Thyroid gland (tissue), 4 donors: ENCODE results near the gene EIF1. TPM values are rescaled to one million over a fixed set of nuclear protein-coding genes. Genes with fewer than 3 reads are reported as not detected.
A peak's percentile ranks its signal among the peaks of the same experiment; 100 is the strongest.

Experiments
- DNase-seq, 2 donors: peaks; one replicate each; pipeline ENCODE4 v3.0.0-alpha.2; 2019
- H3K27ac ChIP-seq, 3 donors: fragments of 200-600 bp; sonication (generic); 1 replicate in 2 of 3; 2 replicates in 1 of 3; pipeline ENCODE4 v1.5.1; 2016 to 2019; ENCODE audit warnings: mild to moderate bottlenecking in 1 of 3, moderate library complexity in 1 of 3
- H3K27me3 ChIP-seq: fragments of 200-600 bp; sonication (generic); one replicate; pipeline ENCODE4 v1.5.1; 2019
- H3K36me3 ChIP-seq, 2 donors: fragments of 200-600 bp; sonication (generic); one replicate each; pipeline ENCODE4 v1.5.1; 2016 to 2019
- H3K4me1 ChIP-seq, 2 donors: fragments of 200-600 bp; sonication (generic); one replicate each; pipeline ENCODE4 v1.5.1; 2017 to 2019
- H3K4me3 ChIP-seq, 3 donors: fragments of 200-600 bp; sonication (generic); replicated peaks in 1 of 3; 1 replicate in 2 of 3; 2 replicates in 1 of 3; pipeline ENCODE4 v1.5.1; 2016; ENCODE audit warnings: mild to moderate bottlenecking in 1 of 3
- H3K9me3 ChIP-seq: fragments of 200-600 bp; sonication (generic); one replicate; pipeline ENCODE4 v1.5.1; 2017
- POLR2A ChIP-seq, 2 donors: fragments of 450-650 bp; IDR thresholded peaks; one replicate each; pipeline ENCODE4 v1.6.1; 2017; ENCODE audit warnings: antibody characterized with exemption in 2 of 2, mild to moderate bottlenecking in 2 of 2, moderate library complexity in 1 of 2
- WGBS, 2 donors: methylation state at CpG; one replicate each; pipeline ENCODE4 v1.1.5; 2017; 5-methylcytosine and 5-hydroxymethylcytosine counted together
- intact Hi-C: fragments of 100-400 bp; cut with DNase I; formaldehyde crosslinking; loops from one replicate; pipeline ENCODE4 v1.15.1; 2023
- total RNA-seq, 4 donors: library from RNA; depleted of rRNA; stranded (reverse); fragments of >200 nt; gene quantifications; one replicate each; pipeline ENCODE4 v1.2.3, GENCODE V29; 2016
- TF ChIP-seq, protein P1 (sequence below), 6 experiments: fragments of 200-600 bp in 3 of 6; fragments of 450-650 bp in 3 of 6; sonication (generic) in 3 of 6; IDR thresholded peaks; one replicate each; pipeline ENCODE4 v1.5.1; 2016 to 2019; ENCODE audit warnings: antibody characterized with exemption in 6 of 6, mild to moderate bottlenecking in 2 of 6, inconsistent platforms in 1 of 6, moderate library complexity in 1 of 6

Gene EIF1
- total RNA-seq, 4 donors from 2014 or later = 119 to 171 (median 145) TPM

DNA sequence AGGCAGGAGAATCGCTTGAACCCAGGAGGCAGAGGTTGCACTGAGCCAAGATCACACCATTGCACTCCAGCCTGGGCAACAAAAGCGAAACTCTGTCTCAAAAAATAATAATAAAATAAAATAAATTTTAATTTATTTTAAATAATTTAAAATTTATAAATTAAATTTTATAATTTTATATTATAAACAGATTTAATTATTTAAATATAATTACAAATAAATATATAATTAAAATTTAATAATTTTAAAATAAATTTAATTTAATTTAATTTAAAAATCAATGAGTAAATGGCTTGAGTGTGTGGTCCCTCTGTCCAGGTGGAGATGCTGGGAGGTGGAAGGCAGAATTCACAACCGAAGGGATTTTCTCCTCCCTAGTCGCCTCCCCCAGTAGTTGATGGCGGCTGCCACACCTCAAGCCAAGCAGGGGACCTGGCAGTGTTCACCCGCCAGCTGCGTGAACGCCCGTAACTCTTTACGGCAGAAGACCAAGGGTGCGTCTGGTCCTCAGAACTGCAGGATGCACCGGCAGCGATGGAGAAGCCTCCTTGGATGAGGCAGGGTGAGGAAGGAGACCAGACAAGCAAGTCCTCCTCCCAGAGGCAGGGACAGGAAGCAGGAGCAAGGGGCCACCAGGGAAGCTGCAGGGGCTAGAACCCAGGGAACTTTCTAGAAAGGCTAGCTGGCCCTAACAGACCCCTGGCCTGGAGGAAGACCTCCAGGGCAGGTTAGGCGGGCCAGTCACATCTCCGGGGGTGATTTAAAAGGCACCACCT is 41.5 kb upstream of the EIF1 start:
- no peaks in the 10 kb centered on the region for H3K9me3 ChIP-seq
- H3K4me1 ChIP-seq = peaks cover 21 to 31% of the 10 kb centered on the region in 2 donors
- no peak overlapping the region for H3K27ac ChIP-seq
- intact Hi-C loops = loop anchor here (5.0 kb wide), 2 partner anchors 100 to 740 kb away; no protein-coding TSS in a partner anchor
- H3K4me3 ChIP-seq = no peak overlapping the region
- WGBS, 2 donors = 79 to 88% methylated on average over 13 to 15 of the region's 15 CpGs
- H3K27me3 ChIP-seq = no peaks in the 10 kb centered on the region
- no peak for TF ChIP-seq POLR2A (IDR thresholded peaks at IDR 0.05)
- TF ChIP-seq, protein P1, sequence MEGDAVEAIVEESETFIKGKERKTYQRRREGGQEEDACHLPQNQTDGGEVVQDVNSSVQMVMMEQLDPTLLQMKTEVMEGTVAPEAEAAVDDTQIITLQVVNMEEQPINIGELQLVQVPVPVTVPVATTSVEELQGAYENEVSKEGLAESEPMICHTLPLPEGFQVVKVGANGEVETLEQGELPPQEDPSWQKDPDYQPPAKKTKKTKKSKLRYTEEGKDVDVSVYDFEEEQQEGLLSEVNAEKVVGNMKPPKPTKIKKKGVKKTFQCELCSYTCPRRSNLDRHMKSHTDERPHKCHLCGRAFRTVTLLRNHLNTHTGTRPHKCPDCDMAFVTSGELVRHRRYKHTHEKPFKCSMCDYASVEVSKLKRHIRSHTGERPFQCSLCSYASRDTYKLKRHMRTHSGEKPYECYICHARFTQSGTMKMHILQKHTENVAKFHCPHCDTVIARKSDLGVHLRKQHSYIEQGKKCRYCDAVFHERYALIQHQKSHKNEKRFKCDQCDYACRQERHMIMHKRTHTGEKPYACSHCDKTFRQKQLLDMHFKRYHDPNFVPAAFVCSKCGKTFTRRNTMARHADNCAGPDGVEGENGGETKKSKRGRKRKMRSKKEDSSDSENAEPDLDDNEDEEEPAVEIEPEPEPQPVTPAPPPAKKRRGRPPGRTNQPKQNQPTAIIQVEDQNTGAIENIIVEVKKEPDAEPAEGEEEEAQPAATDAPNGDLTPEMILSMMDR (IDR thresholded peaks at IDR 0.05) = no peak
- H3K36me3 ChIP-seq = no peaks in the 10 kb centered on the region
- DNase-seq = no peak

- Histone ChIP-seq H3K4me3 (peak overlapping the region in 1 of 3 donors; percentile 12), H3K9me3 (no peaks in the 10 kb centered on the region), H3K4me1 (peaks cover 22 to 35% of the 10 kb centered on the region in 2 donors), H3K27me3 (no peaks in the 10 kb centered on the region), H3K36me3 (no peaks in the 10 kb centered on the region), H3K27ac (peak overlapping the region in 2 of 3 donors; percentile 42 to 64)
- no peak for TF ChIP-seq POLR2A (IDR thresholded peaks at IDR 0.05)
- TF ChIP-seq, protein P1 (IDR thresholded peaks at IDR 0.05) = peak; percentile 77 to 97 (median 92)
- 2 to 5% methylated on average over 16 to 21 of the region's 22 CpGs for WGBS, 2 donors
- intact Hi-C loops = loop anchor here (5.0 kb wide), 2 partner anchors 101 to 741 kb away; no protein-coding TSS in a partner anchor
- DNase-seq = peak; percentile 87 to 91
Observed at GRCh38 chr17:41647940-41648410, 40.7 kb upstream of the EIF1 start.

DNA sequence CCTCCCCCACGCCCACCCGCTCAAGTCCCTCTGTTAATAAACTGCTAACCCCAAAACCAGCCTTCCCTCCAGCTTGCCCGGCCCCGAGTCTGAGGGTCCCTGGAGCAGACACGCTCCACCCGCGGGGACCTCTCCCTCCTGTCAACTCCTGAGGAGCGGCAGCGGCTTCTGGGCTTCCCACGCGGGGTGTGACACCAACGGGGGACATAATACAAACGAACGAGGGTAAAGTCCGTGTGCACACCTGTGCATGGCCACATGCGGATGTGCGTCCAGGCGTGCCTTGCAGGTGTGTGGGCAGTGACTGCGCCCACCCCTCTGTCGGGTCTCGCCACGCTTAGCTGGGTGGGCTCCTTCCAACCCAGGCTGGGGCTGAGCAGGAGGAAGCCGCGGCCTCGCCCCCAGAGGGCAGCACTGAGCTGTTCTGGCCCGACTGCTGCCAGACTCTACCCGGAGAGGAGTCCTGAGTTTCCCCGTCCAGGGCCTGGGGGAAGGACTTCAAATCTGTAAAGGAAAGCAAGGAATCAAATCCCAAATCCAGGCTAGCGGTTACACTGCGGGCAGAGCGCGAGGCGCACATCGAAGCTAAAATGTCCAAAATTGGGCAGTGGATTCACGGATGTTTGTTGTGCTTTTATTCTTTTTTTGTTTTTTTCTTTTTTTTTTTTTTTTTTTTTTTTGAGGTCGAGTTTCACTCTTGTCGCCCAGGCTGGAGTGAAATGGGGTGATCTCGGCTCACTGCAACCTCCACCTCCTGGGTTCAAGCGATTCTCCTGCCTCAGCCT is 40.1 kb upstream of the EIF1 start:
- 6 to 8% methylated on average over 29 to 34 of the region's 39 CpGs for WGBS, 2 donors
- peak in 1 of 2 donors; percentile 8 for TF ChIP-seq POLR2A (IDR thresholded peaks at IDR 0.05)
- TF ChIP-seq, protein P1 (IDR thresholded peaks at IDR 0.05) = peak; percentile 81 to 97 (median 94)
- peak; percentile 87 to 91 for DNase-seq
- Histone ChIP-seq H3K27me3 (no peaks in the 10 kb centered on the region), H3K4me3 (peak overlapping the region in 1 of 3 donors; percentile 12), H3K4me1 (peaks cover 26 to 38% of the 10 kb centered on the region in 2 donors), H3K27ac (peak overlapping the region; percentile 24 to 64 (median 42)), H3K36me3 (no peaks in the 10 kb centered on the region), H3K9me3 (no peaks in the 10 kb centered on the region)
- intact Hi-C loops = loop anchor here (5.0 kb wide), 2 partner anchors 101 to 741 kb away; no protein-coding TSS in a partner anchor

- H3K9me3 ChIP-seq = no peaks in the 10 kb centered on the region
- peak overlapping the region in 2 of 3 donors; percentile 89 to 92 for H3K27ac ChIP-seq
- H3K36me3 ChIP-seq = no peaks in the 10 kb centered on the region
- no peak overlapping the region for H3K4me3 ChIP-seq
- 94 to 95% methylated on average over 10 of the region's 10 CpGs for WGBS, 2 donors
- intact Hi-C loops = loop anchor here (5.0 kb wide), 2 partner anchors 103 to 743 kb away; no protein-coding TSS in a partner anchor
- no peaks in the 10 kb centered on the region for H3K27me3 ChIP-seq
- TF ChIP-seq POLR2A (IDR thresholded peaks at IDR 0.05) = no peak
- TF ChIP-seq, protein P1 (IDR thresholded peaks at IDR 0.05) = no peak
- peaks cover 40 to 52% of the 10 kb centered on the region in 2 donors for H3K4me1 ChIP-seq
- no peak for DNase-seq
Observed at GRCh38 chr17:41649923-41650519, 38.7 kb upstream of the EIF1 start.
